ENCODE results near the gene SAMD4B. TPM values are rescaled to one million over a fixed set of nuclear protein-coding genes. Genes with fewer than 3 reads are reported as not detected.

The SAMD4B gene
- total RNA-seq, 1 experiment from 2014 or later = 80.4 TPM

- Histone ChIP-seq H3K9me3 (ENCODE audit: low read length) (no peaks in the 10 kb centered on the region), H3K9me2 (replicated peaks; ENCODE audit: low read length) (no peaks in the 10 kb centered on the region), H3K27ac (ENCODE audit: low read length) (no peak overlapping the region), H3F3A (ENCODE audit: low read length, unreplicated experiment) (no peaks in the 10 kb centered on the region), H3K4me3 (ENCODE audit: low read length) (no peak overlapping the region), H3K79me2 (ENCODE audit: low read length) (no peaks in the 10 kb centered on the region), H3K4me2 (ENCODE audit: low read length) (no peak overlapping the region), H3K4me1 (ENCODE audit: insufficient read depth, low read length) (no peaks in the 10 kb centered on the region), H3K9ac (ENCODE audit: low read length) (no peak overlapping the region), H2AFZ (ENCODE audit: low read length) (no peak overlapping the region), H3K27me3 (ENCODE audit: low read length) (no peaks in the 10 kb centered on the region), H3K36me3 (ENCODE audit: low read depth, low read length) (no peaks in the 10 kb centered on the region; the same call in 1 of the 2 replicates), H4K20me1 (ENCODE audit: low read length) (no peaks in the 10 kb centered on the region)
- ATAC-seq = no peak
- TF ChIP-seq EZH2phosphoT487 (IDR thresholded peaks at IDR 0.05; ENCODE audit: borderline replicate concordance, low read length) (no peak), EZH2 (IDR thresholded peaks at IDR 0.05; ENCODE audit: low read length, unreplicated experiment) (no peak)
- TF ChIP-seq, protein P1, sequence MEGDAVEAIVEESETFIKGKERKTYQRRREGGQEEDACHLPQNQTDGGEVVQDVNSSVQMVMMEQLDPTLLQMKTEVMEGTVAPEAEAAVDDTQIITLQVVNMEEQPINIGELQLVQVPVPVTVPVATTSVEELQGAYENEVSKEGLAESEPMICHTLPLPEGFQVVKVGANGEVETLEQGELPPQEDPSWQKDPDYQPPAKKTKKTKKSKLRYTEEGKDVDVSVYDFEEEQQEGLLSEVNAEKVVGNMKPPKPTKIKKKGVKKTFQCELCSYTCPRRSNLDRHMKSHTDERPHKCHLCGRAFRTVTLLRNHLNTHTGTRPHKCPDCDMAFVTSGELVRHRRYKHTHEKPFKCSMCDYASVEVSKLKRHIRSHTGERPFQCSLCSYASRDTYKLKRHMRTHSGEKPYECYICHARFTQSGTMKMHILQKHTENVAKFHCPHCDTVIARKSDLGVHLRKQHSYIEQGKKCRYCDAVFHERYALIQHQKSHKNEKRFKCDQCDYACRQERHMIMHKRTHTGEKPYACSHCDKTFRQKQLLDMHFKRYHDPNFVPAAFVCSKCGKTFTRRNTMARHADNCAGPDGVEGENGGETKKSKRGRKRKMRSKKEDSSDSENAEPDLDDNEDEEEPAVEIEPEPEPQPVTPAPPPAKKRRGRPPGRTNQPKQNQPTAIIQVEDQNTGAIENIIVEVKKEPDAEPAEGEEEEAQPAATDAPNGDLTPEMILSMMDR (conservative IDR thresholded peaks at IDR 0.05; ENCODE audit: low read depth, low read length) = no peak
- peak; percentile 8 for DNase-seq
- no TSS peak for BruUV-seq (replicated peaks)
- CTCF ChIA-PET = no interaction called here
- POLR2A ChIA-PET (ENCODE audit: unreplicated experiment) = no interaction called here
- intact Hi-C loops (cut with micrococcal nuclease) = no loop called here
Measured at GRCh38 chr19:39370735-39371134, 28.5 kb downstream of the SAMD4B start.

DNA sequence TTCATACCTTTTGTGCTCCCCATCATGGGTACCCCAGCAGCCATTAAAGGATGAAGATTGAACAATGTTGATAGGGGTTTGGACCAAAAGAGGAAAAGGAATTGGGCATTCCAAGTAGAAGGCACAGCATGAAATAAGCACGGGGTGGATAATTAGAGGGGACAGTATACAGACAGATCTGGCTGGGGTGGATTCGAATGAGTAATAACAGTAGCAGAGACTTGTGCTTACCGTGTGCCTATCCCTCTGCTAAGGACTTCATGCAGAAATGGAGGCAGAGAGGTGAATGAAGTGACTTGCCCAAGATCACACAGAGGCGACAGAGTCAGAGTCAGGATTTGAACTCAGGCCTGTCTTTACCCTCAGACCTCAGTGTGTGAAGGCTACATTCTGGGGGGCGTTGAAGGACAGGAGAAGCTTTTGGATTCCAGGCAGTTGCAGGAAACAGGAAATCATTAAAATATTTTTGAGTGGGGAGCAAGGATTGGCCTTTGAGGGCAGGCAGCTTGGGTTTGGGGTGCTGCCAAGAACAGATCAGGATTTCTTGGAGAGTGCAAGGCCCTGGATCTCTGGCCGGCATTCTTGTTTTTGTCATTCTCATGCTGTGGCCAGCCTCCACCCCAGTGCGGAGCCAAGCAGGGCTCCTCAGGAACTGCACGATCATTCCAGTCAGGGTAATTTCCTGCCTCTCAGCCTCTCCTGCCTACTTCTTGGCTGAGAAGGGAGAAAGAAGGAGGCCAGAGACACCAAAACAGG is 30.0 kb downstream of the SAMD4B start:
- H3K79me2 ChIP-seq (ENCODE audit: low read length) = no peaks in the 10 kb centered on the region
- H3F3A ChIP-seq (ENCODE audit: low read length, unreplicated experiment) = no peaks in the 10 kb centered on the region
- H3K4me3 ChIP-seq (ENCODE audit: low read length) = no peak overlapping the region
- no peak overlapping the region for H3K9ac ChIP-seq (ENCODE audit: low read length)
- H3K9me2 ChIP-seq (replicated peaks; ENCODE audit: low read length) = no peaks in the 10 kb centered on the region
- DNase-seq (no peak), ATAC-seq (no peak)
- H2AFZ ChIP-seq (ENCODE audit: low read length) = no peak overlapping the region
- POLR2A ChIA-PET (ENCODE audit: unreplicated experiment) = no interaction called here
- no TSS peak for BruUV-seq (replicated peaks)
- no peaks in the 10 kb centered on the region for H3K4me1 ChIP-seq (ENCODE audit: insufficient read depth, low read length)
- H3K4me2 ChIP-seq (ENCODE audit: low read length) = no peak overlapping the region
- H3K9me3 ChIP-seq (ENCODE audit: low read length) = no peaks in the 10 kb centered on the region
- no peaks in the 10 kb centered on the region for H3K27me3 ChIP-seq (ENCODE audit: low read length)
- no peaks in the 10 kb centered on the region; the same call in 1 of the 2 replicates for H3K36me3 ChIP-seq (ENCODE audit: low read depth, low read length)
- intact Hi-C loops (cut with micrococcal nuclease) = no loop called here
- TF ChIP-seq, protein P1 (conservative IDR thresholded peaks at IDR 0.05; ENCODE audit: low read depth, low read length) = no peak
- no peak for TF ChIP-seq EZH2 (IDR thresholded peaks at IDR 0.05; ENCODE audit: low read length, unreplicated experiment)
- TF ChIP-seq EZH2phosphoT487 (IDR thresholded peaks at IDR 0.05; ENCODE audit: borderline replicate concordance, low read length) = no peak
- no peaks in the 10 kb centered on the region for H4K20me1 ChIP-seq (ENCODE audit: low read length)
- H3K27ac ChIP-seq (ENCODE audit: low read length) = no peak overlapping the region
- CTCF ChIA-PET = interaction anchor here (0.6 kb wide), 1 partner anchor 43 kb away, joined by 3 read pairs; no protein-coding TSS in a partner anchor

GRCh38 chr19:39372941-39373340 is 30.7 kb downstream of the SAMD4B start:
- no peaks in the 10 kb centered on the region for H3K9me3 ChIP-seq (ENCODE audit: low read length)
- CTCF ChIA-PET = no interaction called here
- H3K4me3 ChIP-seq (ENCODE audit: low read length) = no peak overlapping the region
- TF ChIP-seq EZH2phosphoT487 (IDR thresholded peaks at IDR 0.05; ENCODE audit: borderline replicate concordance, low read length) (no peak), EZH2 (IDR thresholded peaks at IDR 0.05; ENCODE audit: low read length, unreplicated experiment) (no peak)
- TF ChIP-seq, protein P1 (conservative IDR thresholded peaks at IDR 0.05; ENCODE audit: low read depth, low read length) = no peak
- H3K9ac ChIP-seq (ENCODE audit: low read length) = no peak overlapping the region
- no peak overlapping the region for H3K4me2 ChIP-seq (ENCODE audit: low read length)
- POLR2A ChIA-PET (ENCODE audit: unreplicated experiment) = no interaction called here
- H3K79me2 ChIP-seq (ENCODE audit: low read length) = no peaks in the 10 kb centered on the region
- ATAC-seq (no peak), DNase-seq (no peak)
- no peaks in the 10 kb centered on the region for H4K20me1 ChIP-seq (ENCODE audit: low read length)
- H3K9me2 ChIP-seq (replicated peaks; ENCODE audit: low read length) = no peaks in the 10 kb centered on the region
- no peaks in the 10 kb centered on the region for H3K27me3 ChIP-seq (ENCODE audit: low read length)
- no peaks in the 10 kb centered on the region for H3K4me1 ChIP-seq (ENCODE audit: insufficient read depth, low read length)
- intact Hi-C loops (cut with micrococcal nuclease) = no loop called here
- no peak overlapping the region for H2AFZ ChIP-seq (ENCODE audit: low read length)
- H3F3A ChIP-seq (ENCODE audit: low read length, unreplicated experiment) = no peaks in the 10 kb centered on the region
- no TSS peak for BruUV-seq (replicated peaks)
- H3K36me3 ChIP-seq (ENCODE audit: low read depth, low read length) = no peaks in the 10 kb centered on the region; the same call in 1 of the 2 replicates
- no peak overlapping the region for H3K27ac ChIP-seq (ENCODE audit: low read length)

All from PC-3 (cell line).